Activated naive CD8-positive, alpha-beta T cell treated with anti-CD3 and anti-CD28 coated beads for 36 hours (primary cell): ENCODE results near the gene ATP6V1B1. TPM values are rescaled to one million over a fixed set of nuclear protein-coding genes. Genes with fewer than 3 reads are reported as not detected.

Source experiments
- DNase-seq: peaks from one replicate; pipeline ENCODE4 v3.0.0; 2021
- H3K27ac Mint-ChIP-seq: one replicate; pipeline ENCODE4 v1.8.0; 2022; ENCODE audit warnings: mild to moderate bottlenecking, moderate library complexity, mixed read lengths
- H3K27me3 Mint-ChIP-seq: one replicate; pipeline ENCODE4 v1.8.0; 2022; ENCODE audit warnings: mild to moderate bottlenecking, mixed read lengths
- H3K36me3 Mint-ChIP-seq: one replicate; pipeline ENCODE4 v1.8.0; 2021; ENCODE audit warnings: mild to moderate bottlenecking, mixed read lengths
- H3K4me1 Mint-ChIP-seq: one replicate; pipeline ENCODE4 v1.8.0; 2021; ENCODE audit warnings: mixed read lengths
- H3K4me3 Mint-ChIP-seq: one replicate; pipeline ENCODE4 v1.8.0; 2022; ENCODE audit warnings: mild to moderate bottlenecking, moderate library complexity, mixed read lengths
- H3K9me3 Mint-ChIP-seq: one replicate; pipeline ENCODE4 v1.8.0; 2022; ENCODE audit warnings: mixed read lengths
- total RNA-seq, 2 experiments: library from RNA; stranded (reverse); gene quantifications; one replicate each; pipeline ENCODE4 v1.2.3, GENCODE V29; 2021

Gene ATP6V1B1
- total RNA-seq, 2 experiments from 2014 or later, result not detected

- peaks cover 7% of the 10 kb centered on the region for H3K4me1 Mint-ChIP-seq
- H3K36me3 Mint-ChIP-seq, result no peaks in the 10 kb centered on the region
- H3K4me3 Mint-ChIP-seq, result no peak overlapping the region
- no peaks in the 10 kb centered on the region for H3K9me3 Mint-ChIP-seq
- H3K27ac Mint-ChIP-seq, result no peak overlapping the region
- DNase-seq, result no peak
- peaks cover 17% of the 10 kb centered on the region for H3K27me3 Mint-ChIP-seq
These were observed 6.9 kb downstream of the ATP6V1B1 start for GRCh38 chr2:70942396-70943204.

GRCh38 chr2:70943205-70943871 is 7.6 kb downstream of the ATP6V1B1 start:
- Mint-ChIP-seq H3K36me3 (no peaks in the 10 kb centered on the region), H3K27ac (no peak overlapping the region), H3K4me3 (no peak overlapping the region), H3K27me3 (peaks cover 25% of the 10 kb centered on the region), H3K9me3 (no peaks in the 10 kb centered on the region), H3K4me1 (peaks cover 14% of the 10 kb centered on the region)
- DNase-seq, result no peak

GRCh38 chr2:70944111-70944690 is 8.5 kb downstream of the ATP6V1B1 start:
- Mint-ChIP-seq H3K36me3 (no peaks in the 10 kb centered on the region), H3K27ac (no peak overlapping the region), H3K4me1 (peaks cover 15% of the 10 kb centered on the region), H3K9me3 (no peaks in the 10 kb centered on the region), H3K4me3 (no peak overlapping the region), H3K27me3 (peaks cover 22% of the 10 kb centered on the region)
- no peak for DNase-seq

GRCh38 chr2:70946832-70947442 is 11.2 kb downstream of the ATP6V1B1 start:
- Mint-ChIP-seq H3K4me3 (no peak overlapping the region), H3K36me3 (no peaks in the 10 kb centered on the region), H3K27me3 (peaks cover 22% of the 10 kb centered on the region), H3K4me1 (peaks cover 15% of the 10 kb centered on the region), H3K9me3 (no peaks in the 10 kb centered on the region), H3K27ac (no peak overlapping the region)
- DNase-seq, result peak; percentile 44

- Mint-ChIP-seq H3K27me3 (peaks cover 25% of the 10 kb centered on the region), H3K4me3 (peak overlapping the region; percentile 79), H3K36me3 (no peaks in the 10 kb centered on the region), H3K9me3 (no peaks in the 10 kb centered on the region), H3K4me1 (peaks cover 15% of the 10 kb centered on the region), H3K27ac (no peak overlapping the region)
- DNase-seq, result no peak
These were observed 12.0 kb downstream of the ATP6V1B1 start for GRCh38 chr2:70947556-70948184.

GRCh38 chr2:70948337-70949003 is 12.8 kb downstream of the ATP6V1B1 start:
- Mint-ChIP-seq H3K9me3 (no peaks in the 10 kb centered on the region), H3K27ac (peak overlapping the region; percentile 73), H3K27me3 (peaks cover 25% of the 10 kb centered on the region), H3K36me3 (no peaks in the 10 kb centered on the region), H3K4me1 (peaks cover 15% of the 10 kb centered on the region), H3K4me3 (peak overlapping the region; percentile 79)
- peak; percentile 79 for DNase-seq

GRCh38 chr2:70949086-70949485 is 13.4 kb downstream of the ATP6V1B1 start:
- no peak for DNase-seq
- no peaks in the 10 kb centered on the region for H3K9me3 Mint-ChIP-seq
- no peak overlapping the region for H3K4me3 Mint-ChIP-seq
- H3K27me3 Mint-ChIP-seq, result peaks cover 25% of the 10 kb centered on the region
- no peaks in the 10 kb centered on the region for H3K36me3 Mint-ChIP-seq
- peaks cover 15% of the 10 kb centered on the region for H3K4me1 Mint-ChIP-seq
- no peak overlapping the region for H3K27ac Mint-ChIP-seq

- Mint-ChIP-seq H3K36me3 (no peaks in the 10 kb centered on the region), H3K27me3 (peaks cover 28% of the 10 kb centered on the region), H3K27ac (no peak overlapping the region), H3K4me1 (peaks cover 6% of the 10 kb centered on the region), H3K9me3 (no peaks in the 10 kb centered on the region), H3K4me3 (no peak overlapping the region)
- no peak for DNase-seq
These were observed 19.2 kb downstream of the ATP6V1B1 start for GRCh38 chr2:70954886-70955285.

GRCh38 chr2:70956141-70956540 is 20.4 kb downstream of the ATP6V1B1 start:
- H3K4me1 Mint-ChIP-seq, result peaks cover 6% of the 10 kb centered on the region
- no peak overlapping the region for H3K4me3 Mint-ChIP-seq
- H3K27ac Mint-ChIP-seq, result no peak overlapping the region
- H3K9me3 Mint-ChIP-seq, result no peaks in the 10 kb centered on the region
- H3K36me3 Mint-ChIP-seq, result no peaks in the 10 kb centered on the region
- peaks cover 32% of the 10 kb centered on the region for H3K27me3 Mint-ChIP-seq
- no peak for DNase-seq

- Mint-ChIP-seq H3K27me3 (peaks cover 41% of the 10 kb centered on the region), H3K9me3 (no peaks in the 10 kb centered on the region), H3K27ac (no peak overlapping the region), H3K36me3 (no peaks in the 10 kb centered on the region), H3K4me3 (no peak overlapping the region), H3K4me1 (peaks cover 6% of the 10 kb centered on the region)
- DNase-seq, result no peak
These were observed 22.1 kb downstream of the ATP6V1B1 start for GRCh38 chr2:70957798-70958197.

GRCh38 chr2:70958759-70959158 is 23.1 kb downstream of the ATP6V1B1 start:
- Mint-ChIP-seq H3K9me3 (no peaks in the 10 kb centered on the region), H3K36me3 (no peaks in the 10 kb centered on the region), H3K27ac (no peak overlapping the region), H3K27me3 (peaks cover 50% of the 10 kb centered on the region), H3K4me3 (no peak overlapping the region), H3K4me1 (peaks cover 6% of the 10 kb centered on the region)
- DNase-seq, result no peak

GRCh38 chr2:70959271-70959761 is 23.6 kb downstream of the ATP6V1B1 start:
- Mint-ChIP-seq H3K27me3 (peaks cover 56% of the 10 kb centered on the region), H3K9me3 (no peaks in the 10 kb centered on the region), H3K4me1 (peaks cover 6% of the 10 kb centered on the region), H3K27ac (no peak overlapping the region), H3K4me3 (no peak overlapping the region), H3K36me3 (no peaks in the 10 kb centered on the region)
- no peak for DNase-seq

- DNase-seq, result no peak
- peaks cover 54% of the 10 kb centered on the region for H3K27me3 Mint-ChIP-seq
- H3K4me3 Mint-ChIP-seq, result no peak overlapping the region
- no peak overlapping the region for H3K27ac Mint-ChIP-seq
- peaks cover 8% of the 10 kb centered on the region for H3K4me1 Mint-ChIP-seq
- H3K36me3 Mint-ChIP-seq, result no peaks in the 10 kb centered on the region
- H3K9me3 Mint-ChIP-seq, result no peaks in the 10 kb centered on the region
These were observed 24.4 kb downstream of the ATP6V1B1 start for GRCh38 chr2:70959851-70960832.
